DOHH2 (cell line): ENCODE data around the gene H3-3A.

Experiments
- H3F3A ChIP-seq: fragments of 200-600 bp; sonication (generic), shearing (Covaris generic); 2 replicates; pipeline ENCODE4 v1.6.0; 2016; ENCODE audit warnings: antibody characterized with exemption, mild to moderate bottlenecking; ENCODE audit not compliant: control insufficient read depth, insufficient read depth
- H3K27ac ChIP-seq: fragments of 200-600 bp; sonication (generic); 2 replicates; pipeline ENCODE4 v1.5.1; 2014; ENCODE audit warnings: low read depth, mild to moderate bottlenecking, low read length, moderate library complexity
- H3K27me3 ChIP-seq: fragments of 200-600 bp; sonication (generic); 2 replicates; pipeline ENCODE4 v1.6.1; 2014; ENCODE audit warnings: mild to moderate bottlenecking, low read length, mixed read lengths; ENCODE audit not compliant: control insufficient read depth
- H3K36me3 ChIP-seq: fragments of 200-600 bp; sonication (generic); 2 replicates; pipeline ENCODE4 v1.6.1; 2014; ENCODE audit warnings: mild to moderate bottlenecking, low read length, moderate library complexity, mixed read lengths; ENCODE audit not compliant: control insufficient read depth
- H3K4me1 ChIP-seq: fragments of 200-600 bp; sonication (generic); 2 replicates; pipeline ENCODE4 v1.6.1; 2014; ENCODE audit warnings: mild to moderate bottlenecking, low read length, mixed read lengths; ENCODE audit not compliant: control insufficient read depth
- H3K4me2 ChIP-seq: fragments of 200-600 bp; sonication (generic); 2 replicates; pipeline ENCODE4 v1.6.0; 2014; ENCODE audit warnings: mild to moderate bottlenecking, low read length, moderate library complexity
- H3K4me3 ChIP-seq: fragments of 200-600 bp; sonication (generic); 2 replicates; pipeline ENCODE4 v1.5.1; 2014; ENCODE audit warnings: mild to moderate bottlenecking, low read length, mixed read lengths
- H3K79me2 ChIP-seq: fragments of 200-600 bp; sonication (generic); 2 replicates; pipeline ENCODE4 v1.6.1; 2014; ENCODE audit warnings: mild to moderate bottlenecking, low read length, mixed read lengths; ENCODE audit not compliant: control insufficient read depth
- H3K9me2 ChIP-seq: fragments of 200-600 bp; sonication (generic); replicated peaks from 2 replicates; pipeline ENCODE4 v1.6.1; 2014; ENCODE audit warnings: mild to moderate bottlenecking, low read length, mixed read lengths; ENCODE audit not compliant: control insufficient read depth
- H3K9me3 ChIP-seq: fragments of 200-600 bp; sonication (generic); 2 replicates; pipeline ENCODE4 v1.6.1; 2014; ENCODE audit warnings: antibody characterized with exemption, low read length, mixed read lengths; ENCODE audit not compliant: control insufficient read depth, insufficient read depth
- H4K20me1 ChIP-seq: fragments of 200-600 bp; sonication (generic); 2 replicates; pipeline ENCODE4 v1.6.0; 2014; ENCODE audit warnings: low read depth, mild to moderate bottlenecking, antibody characterized with exemption, low read length, moderate library complexity; ENCODE audit not compliant: control insufficient read depth, insufficient read depth
- CTCF ChIP-seq: fragments of 200-600 bp; sonication (generic); IDR thresholded peaks from one replicate; pipeline ENCODE4 v1.5.1; 2014; ENCODE audit warnings: antibody characterized with exemption, mild to moderate bottlenecking, low read depth, low read length; ENCODE audit not compliant: poor library complexity, severe bottlenecking
- EZH2phosphoT487 ChIP-seq: fragments of 200-600 bp; sonication (generic); IDR thresholded peaks from 2 replicates; pipeline ENCODE4 v1.6.1; 2017; ENCODE audit warnings: borderline replicate concordance, mild to moderate bottlenecking, antibody characterized with exemption, low read length, moderate library complexity, mixed read lengths

The H3-3A gene

GRCh38 chr1:226027538-226028217, 34.8 kb upstream of the H3-3A start:
- Histone ChIP-seq H3F3A (0 out of 2 replicates have a peak, but pooled peaks cover 2% of the 10 kb centered on the region), H4K20me1 (no peaks in the 10 kb centered on the region), H3K4me2 (no peak overlapping the region), H3K79me2 (no peaks in the 10 kb centered on the region), H3K27me3 (no peaks in the 10 kb centered on the region), H3K4me1 (peaks cover 21% of the 10 kb centered on the region), H3K27ac (no peak overlapping the region), H3K9me2 (no peaks in the 10 kb centered on the region), H3K9me3 (no peaks in the 10 kb centered on the region), H3K4me3 (no peak overlapping the region), H3K36me3 (no peaks in the 10 kb centered on the region)
- TF ChIP-seq EZH2phosphoT487 (no peak), CTCF (no peak)

DNA sequence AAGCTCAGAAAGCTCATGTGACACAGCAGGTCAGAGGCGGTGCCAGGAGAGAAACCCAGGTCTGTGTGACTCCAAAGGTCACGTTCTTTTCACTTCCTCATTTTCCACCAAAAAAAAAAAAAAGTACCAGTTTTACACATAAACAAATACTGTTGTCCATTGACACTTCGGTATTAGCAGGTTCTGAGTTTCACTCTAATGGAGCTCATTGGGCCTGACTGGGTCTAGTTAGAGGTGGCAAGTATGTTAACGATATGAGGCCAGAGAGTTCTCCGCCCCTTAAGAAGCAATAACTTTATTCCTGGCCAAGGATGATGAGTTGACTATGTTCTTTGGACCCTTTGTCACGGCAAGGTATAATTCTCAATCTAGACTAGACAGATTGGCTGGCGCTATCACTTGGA, 33.4 kb upstream of the H3-3A start:
- H3K4me1 ChIP-seq = peaks cover 26% of the 10 kb centered on the region
- TF ChIP-seq EZH2phosphoT487 = no peak
- TF ChIP-seq CTCF = no peak
- peak overlapping the region; percentile 6 for H3K4me3 ChIP-seq
- no peaks in the 10 kb centered on the region for H3K36me3 ChIP-seq
- H3F3A ChIP-seq = 0 out of 2 replicates have a peak, but pooled peaks cover 2% of the 10 kb centered on the region
- H3K79me2 ChIP-seq = no peaks in the 10 kb centered on the region
- H3K27ac ChIP-seq = no peak overlapping the region
- H3K9me2 ChIP-seq = no peaks in the 10 kb centered on the region
- peak overlapping the region; percentile 47 for H3K4me2 ChIP-seq
- H3K27me3 ChIP-seq = no peaks in the 10 kb centered on the region
- H3K9me3 ChIP-seq = no peaks in the 10 kb centered on the region
- no peaks in the 10 kb centered on the region for H4K20me1 ChIP-seq

DNA sequence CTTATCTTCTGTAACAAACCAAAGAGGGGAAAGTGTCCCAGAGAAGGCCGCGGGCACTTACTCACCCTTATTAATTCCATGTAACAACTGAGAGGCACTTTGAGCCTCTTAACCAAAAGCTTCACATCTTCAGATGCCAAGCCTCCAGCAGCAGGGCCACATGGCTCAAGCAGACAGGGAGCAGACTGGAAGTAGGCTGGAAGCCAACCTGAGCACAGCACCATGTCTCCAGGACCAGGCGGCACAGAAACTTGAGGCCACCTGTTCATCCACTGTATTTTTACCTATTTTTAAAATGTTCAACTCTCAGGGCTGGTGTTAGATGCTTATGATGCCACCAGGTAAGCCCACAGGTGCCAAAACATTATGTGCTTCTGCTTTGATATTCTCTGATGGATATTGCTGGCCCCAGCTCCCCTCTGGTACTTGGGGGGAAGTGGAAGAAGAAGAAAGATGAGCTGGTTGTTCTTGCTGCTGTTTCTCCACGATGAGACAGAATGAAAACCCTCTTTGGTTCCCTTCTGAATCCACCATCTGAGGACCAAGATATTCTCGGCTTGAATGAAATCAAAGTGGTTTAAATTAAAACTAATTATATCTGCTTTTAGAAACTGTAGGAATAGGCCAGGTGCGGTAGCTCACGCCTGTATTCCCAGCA, 32.8 kb upstream of the H3-3A start:
- H3K4me3 ChIP-seq = peak overlapping the region; percentile 6; the same call in 1 of the 2 replicates
- H3K4me2 ChIP-seq = peak overlapping the region; percentile 47
- TF ChIP-seq CTCF (no peak), EZH2phosphoT487 (no peak)
- H3K27ac ChIP-seq = no peak overlapping the region
- no peaks in the 10 kb centered on the region for H4K20me1 ChIP-seq
- H3K79me2 ChIP-seq = no peaks in the 10 kb centered on the region
- peaks cover 26% of the 10 kb centered on the region for H3K4me1 ChIP-seq
- no peaks in the 10 kb centered on the region for H3K9me2 ChIP-seq
- no peaks in the 10 kb centered on the region for H3K27me3 ChIP-seq
- no peaks in the 10 kb centered on the region for H3K36me3 ChIP-seq
- H3F3A ChIP-seq = no peaks in the 10 kb centered on the region
- no peaks in the 10 kb centered on the region for H3K9me3 ChIP-seq
